Measurements from ENCODE around the gene SCYGR3.

- no peak for TF ChIP-seq CTCF (IDR thresholded peaks at IDR 0.05)
- TF ChIP-seq POLR2A (IDR thresholded peaks at IDR 0.05): no peak
These were observed 8.2 kb downstream of the SCYGR3 start for GRCh38 chr2:227606476-227606875.

All from Peyer's patch (tissue), 4 donors.